Smooth muscle cell (in vitro differentiated cells): ENCODE data around the gene ZNF277. TPM values are rescaled to one million over a fixed set of nuclear protein-coding genes. Genes with fewer than 3 reads are reported as not detected.

Source experiments
- DNase-seq: peaks from one replicate; lab custom pipeline; 2025; ENCODE audit not compliant: unreplicated experiment; lab: John Stamatoyannopoulos, UW
- H2AFZ ChIP-seq: fragments of 200-600 bp; sonication (generic); 2 replicates; pipeline ENCODE4 v1.6.0; 2016; ENCODE audit warnings: antibody characterized with exemption, low read depth, mild to moderate bottlenecking
- H3F3A ChIP-seq: fragments of 200-600 bp; sonication (generic); 2 replicates; pipeline ENCODE4 v1.6.0; 2017; ENCODE audit warnings: antibody characterized with exemption, low read depth
- H3K27ac ChIP-seq: fragments of 200-600 bp; sonication (generic); 2 replicates; pipeline ENCODE4 v1.5.1; 2016; ENCODE audit warnings: low read depth, mild to moderate bottlenecking
- H3K27me3 ChIP-seq: fragments of 200-600 bp; sonication (generic); 2 replicates; pipeline ENCODE4 v1.6.1; 2016; ENCODE audit warnings: low read depth, mild to moderate bottlenecking
- H3K36me3 ChIP-seq: fragments of 200-600 bp; sonication (generic); 2 replicates; pipeline ENCODE4 v1.5.1; 2016; ENCODE audit warnings: low read depth
- H3K4me1 ChIP-seq: fragments of 200-600 bp; sonication (generic); 2 replicates; pipeline ENCODE4 v1.5.1; 2016; ENCODE audit warnings: low read depth
- H3K4me2 ChIP-seq: fragments of 200-600 bp; sonication (generic); 2 replicates; pipeline ENCODE4 v1.6.0; 2016; ENCODE audit warnings: mild to moderate bottlenecking
- H3K4me3 ChIP-seq: fragments of 200-600 bp; sonication (generic); 2 replicates; pipeline ENCODE4 v1.5.1; 2016; ENCODE audit warnings: mild to moderate bottlenecking
- H3K79me2 ChIP-seq: fragments of 200-600 bp; sonication (generic); 2 replicates; pipeline ENCODE4 v1.6.0; 2016; ENCODE audit warnings: low read depth, mild to moderate bottlenecking
- H3K9ac ChIP-seq: fragments of 200-600 bp; sonication (generic); 2 replicates; pipeline ENCODE4 v1.6.0; 2016; ENCODE audit warnings: low read depth
- H3K9me3 ChIP-seq: fragments of 200-600 bp; sonication (generic); replicated peaks from 2 replicates; pipeline ENCODE4 v1.5.1; 2016; ENCODE audit warnings: low read depth
- H4K20me1 ChIP-seq: fragments of 200-600 bp; sonication (generic); 2 replicates; pipeline ENCODE4 v1.6.0; 2016; ENCODE audit warnings: low read depth
- CTCF ChIP-seq: fragments of 200-600 bp; sonication (generic); IDR thresholded peaks from 2 replicates; pipeline ENCODE4 v1.5.1; 2017; ENCODE audit warnings: borderline replicate concordance, mild to moderate bottlenecking, antibody characterized with exemption; ENCODE audit not compliant: insufficient read depth, poor library complexity, severe bottlenecking
- WGBS: methylation state at CpG from one replicate; pipeline ENCODE4 v1.1.7; 2016; ENCODE audit warnings: low lambda C conversion rate; 5-methylcytosine and 5-hydroxymethylcytosine counted together
- polyA plus RNA-seq: library from polyadenylated mRNA; unstranded; fragments of >200 nt; fragmentation: Nextera tagmentation; extraction: Ambion mirVana; gene quantifications from 2 replicates; pipeline ENCODE4 v1.2.1, GENCODE V29; 2016
- total RNA-seq: library from RNA; depleted of rRNA; stranded (reverse); fragments of >200 nt; gene quantifications from 2 replicates; pipeline ENCODE4 v1.2.3, GENCODE V29; 2014

Gene ZNF277
- total and polyA plus RNA-seq, 2 experiments from 2014 or later, result 8.4 to 28.0 TPM

GRCh38 chr7:112160130-112160770 is 46.2 kb upstream of the ZNF277 start:
- Histone ChIP-seq H3F3A (no peaks in the 10 kb centered on the region), H3K79me2 (peaks cover 14% of the 10 kb centered on the region), H4K20me1 (peaks cover 27% of the 10 kb centered on the region), H3K27ac (no peak overlapping the region), H3K27me3 (no peaks in the 10 kb centered on the region), H2AFZ (no peak overlapping the region), H3K9ac (no peak overlapping the region), H3K4me3 (no peak overlapping the region), H3K4me2 (peak overlapping the region; percentile 2), H3K9me3 (no peaks in the 10 kb centered on the region), H3K4me1 (peaks cover 43% of the 10 kb centered on the region), H3K36me3 (no peaks in the 10 kb centered on the region)
- WGBS, result 50% methylated on average over 2 of the region's 2 CpGs
- no peak for DNase-seq
- no peak for TF ChIP-seq CTCF

- Histone ChIP-seq H3K4me1 (peaks cover 43% of the 10 kb centered on the region), H3K27ac (no peak overlapping the region), H3F3A (no peaks in the 10 kb centered on the region), H3K36me3 (no peaks in the 10 kb centered on the region), H3K9me3 (no peaks in the 10 kb centered on the region), H3K27me3 (no peaks in the 10 kb centered on the region), H3K4me2 (peak overlapping the region; percentile 2), H3K4me3 (peak overlapping the region; percentile 12), H4K20me1 (peaks cover 27% of the 10 kb centered on the region), H3K79me2 (peaks cover 14% of the 10 kb centered on the region), H3K9ac (no peak overlapping the region), H2AFZ (no peak overlapping the region)
- DNase-seq, result no peak
- no peak for TF ChIP-seq CTCF
- 71% methylated on average over 7 of the region's 7 CpGs for WGBS
Observed at GRCh38 chr7:112160771-112161150, 45.7 kb upstream of the ZNF277 start.

DNA sequence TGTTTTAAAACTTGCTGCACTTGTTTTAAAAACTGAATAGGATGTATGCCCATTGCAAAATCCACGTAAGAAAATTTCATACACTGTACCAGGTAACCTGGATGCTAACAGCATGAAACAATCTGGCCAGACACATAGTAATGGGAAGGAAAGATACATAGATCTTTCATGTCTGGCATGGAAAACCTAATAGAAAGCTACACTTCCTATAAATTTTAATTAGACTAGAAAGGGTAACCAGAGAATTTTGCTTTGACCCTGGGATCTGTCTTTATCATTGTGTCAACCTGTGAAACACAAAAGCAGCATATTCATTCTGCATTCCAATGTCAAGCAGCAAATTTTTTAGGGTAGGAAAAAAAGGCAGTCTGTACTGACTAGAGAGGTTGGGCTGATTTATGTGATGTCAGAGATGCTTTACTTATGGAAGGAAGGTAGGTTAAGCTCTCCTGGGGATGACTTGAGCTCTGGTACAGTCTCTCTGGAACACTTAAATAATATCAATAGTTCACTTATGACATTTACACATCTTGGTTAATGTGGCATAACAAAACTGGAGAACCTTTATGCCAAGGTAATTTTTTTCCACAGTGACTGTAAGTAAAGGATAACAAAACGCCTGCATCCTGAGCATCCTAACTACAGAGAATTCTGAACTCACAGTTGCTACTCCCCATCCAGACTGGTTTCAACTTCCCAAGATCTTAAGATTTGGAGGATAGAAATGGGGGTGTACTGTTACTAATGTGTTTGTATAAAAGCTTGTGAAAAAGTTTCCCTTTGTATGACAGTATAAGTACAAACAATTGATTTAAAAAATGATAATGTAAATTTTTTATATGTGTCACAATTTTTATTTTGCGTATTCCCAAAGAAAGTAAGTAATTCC is 45.0 kb upstream of the ZNF277 start:
- Histone ChIP-seq H3F3A (no peaks in the 10 kb centered on the region), H3K27ac (no peak overlapping the region), H3K4me2 (peak overlapping the region; percentile 41), H3K9ac (no peak overlapping the region), H2AFZ (no peak overlapping the region), H3K36me3 (no peaks in the 10 kb centered on the region), H3K79me2 (peaks cover 14% of the 10 kb centered on the region), H3K27me3 (no peaks in the 10 kb centered on the region), H3K4me1 (peaks cover 42% of the 10 kb centered on the region), H3K4me3 (no peak overlapping the region), H3K9me3 (no peaks in the 10 kb centered on the region), H4K20me1 (peaks cover 27% of the 10 kb centered on the region)
- WGBS, result 49% methylated on average over 3 of the region's 3 CpGs
- TF ChIP-seq CTCF, result no peak
- DNase-seq, result no peak
